H1 (cell line): ENCODE measurements around the gene DNAH8. TPM values are rescaled to one million over a fixed set of nuclear protein-coding genes. Genes with fewer than 3 reads are reported as not detected.
A peak's percentile ranks its signal among the peaks of the same experiment; 100 is the strongest.

ENCODE experiments used
- CTCF ChIA-PET: fragments of 300-600 bp; sonication (Branson Sonifier 250); formaldehyde crosslinking; loops from one replicate; lab custom pipeline; 2021; ENCODE audit not compliant: partially characterized antibody; lab: Charles Lee
- POLR2A ChIA-PET: fragments of 300-600 bp; sonication (Branson Sonifier 250); formaldehyde crosslinking; loops from one replicate; lab custom pipeline; 2021; ENCODE audit warnings: inconsistent platforms; ENCODE audit not compliant: partially characterized antibody; lab: Charles Lee
- DNase-seq, 2 experiments: peaks; one replicate each; pipeline versions ENCODE4 v3.0.0 to v3.0.0-alpha.2; 2010 to 2022; ENCODE audit warnings: low spot score in 2 of 2, low read depth in 1 of 2, mixed read lengths in 1 of 2
- FAIRE-seq: peaks from 2 replicates; lab custom pipeline; 2011; peaks lifted over from hg19 to GRCh38; lab: Jason Lieb, UNC
- H2AFZ ChIP-seq: 2 replicates; pipeline ENCODE4 v1.8.1; 2012; ENCODE audit warnings: low read length, inconsistent platforms
- H2AK5ac ChIP-seq: 2 replicates; pipeline ENCODE4 v1.6.1; 2013; ENCODE audit warnings: low read depth, low read length
- H2BK120ac ChIP-seq: replicated peaks from 2 replicates; pipeline ENCODE3; 2013; ENCODE audit warnings: low read depth, low read length, inconsistent platforms
- H2BK12ac ChIP-seq: 2 replicates; pipeline ENCODE4 v1.6.1; 2013; ENCODE audit warnings: low read depth, low read length
- H2BK15ac ChIP-seq: 2 replicates; pipeline ENCODE4 v1.6.1; 2013; ENCODE audit warnings: low read length
- H2BK20ac ChIP-seq: 2 replicates; pipeline ENCODE4 v1.6.1; 2013; ENCODE audit warnings: low read length
- H2BK5ac ChIP-seq: 2 replicates; pipeline ENCODE4 v1.6.1; 2013; ENCODE audit warnings: low read depth, low read length
- H3K14ac ChIP-seq: 2 replicates; pipeline ENCODE4 v1.6.1; 2013; ENCODE audit warnings: inconsistent platforms; ENCODE audit not compliant: insufficient read length
- H3K18ac ChIP-seq: 2 replicates; pipeline ENCODE4 v1.6.1; 2013; ENCODE audit warnings: low read length; ENCODE audit errors: extremely low read depth
- H3K23ac ChIP-seq: 2 replicates; pipeline ENCODE4 v1.6.1; 2013; ENCODE audit warnings: inconsistent platforms; ENCODE audit not compliant: insufficient read length
- H3K23me2 ChIP-seq: 2 replicates; pipeline ENCODE4 v1.6.1; 2013; ENCODE audit warnings: low read depth, low read length
- H3K27ac ChIP-seq: 2 replicates; pipeline ENCODE4 v1.6.1; 2011; ENCODE audit warnings: low read depth, low read length, inconsistent platforms
- H3K27me3 ChIP-seq, 4 experiments: replicated peaks in 1 of 4; 1 replicate in 1 of 4; 2 replicates in 3 of 4; pipeline versions ENCODE4 v1.6.1 to v1.8.1; 2011 to 2013; ENCODE audit warnings: low read length in 3 of 4, mild to moderate bottlenecking in 3 of 4, inconsistent platforms in 2 of 4, mixed read lengths in 2 of 4, moderate library complexity in 1 of 4; ENCODE audit not compliant: control insufficient read depth in 3 of 4, insufficient read depth in 3 of 4; ENCODE audit errors: extremely low read depth in 1 of 4
- H3K36me3 ChIP-seq, 4 experiments: 2 replicates each; pipeline versions ENCODE4 v1.6.1 to v1.8.1; 2011 to 2013; ENCODE audit warnings: mild to moderate bottlenecking in 4 of 4, low read length in 3 of 4, moderate library complexity in 2 of 4, control low read depth in 1 of 4, inconsistent platforms in 1 of 4; ENCODE audit not compliant: insufficient read depth in 4 of 4, control insufficient read depth in 2 of 4
- H3K4ac ChIP-seq: replicated peaks from 2 replicates; pipeline ENCODE3; 2013; ENCODE audit warnings: low read length, low read depth, mixed read lengths, inconsistent platforms; ENCODE audit not compliant: insufficient read length
- H3K4me1 ChIP-seq, 4 experiments: replicated peaks in 1 of 4; 1 replicate in 1 of 4; 2 replicates in 3 of 4; pipeline versions ENCODE4 v1.6.1 to v1.8.1; 2011 to 2013; ENCODE audit warnings: low read length in 3 of 4, inconsistent platforms in 2 of 4, mixed read lengths in 1 of 4; ENCODE audit not compliant: insufficient read depth in 4 of 4, control insufficient read depth in 3 of 4
- H3K4me2 ChIP-seq, 2 experiments: 2 replicates each; pipeline versions ENCODE4 v1.6.1 to v1.8.1; 2011 to 2013; ENCODE audit warnings: low read depth in 2 of 2, low read length in 2 of 2, control low read depth in 1 of 2, inconsistent platforms in 1 of 2, mild to moderate bottlenecking in 1 of 2; ENCODE audit not compliant: insufficient read depth in 1 of 2
- H3K4me3 ChIP-seq, 4 experiments: fragments of 200-600, 300-600 bp in 1 of 4; sonication (generic), shearing (Covaris generic), sonication (Bioruptor Twin) in 1 of 4; 2 replicates each; pipeline versions ENCODE4 v1.5.1 to v1.8.1; 2011 to 2016; ENCODE audit warnings: low read length in 4 of 4, low read depth in 3 of 4, control low read depth in 2 of 4, inconsistent platforms in 2 of 4, mild to moderate bottlenecking in 2 of 4, mixed read lengths in 1 of 4, moderate library complexity in 1 of 4; ENCODE audit not compliant: insufficient read depth in 2 of 4; ENCODE audit errors: extremely low read depth in 1 of 4
- H3K56ac ChIP-seq: replicated peaks from 2 replicates; pipeline ENCODE3; 2013; ENCODE audit warnings: low read depth, mild to moderate bottlenecking, mixed read lengths, low read length, inconsistent platforms; ENCODE audit not compliant: insufficient read length
- H3K79me1 ChIP-seq: 2 replicates; pipeline ENCODE4 v1.6.1; 2013; ENCODE audit warnings: low read depth, low read length, control low read depth
- H3K79me2 ChIP-seq, 2 experiments: 2 replicates each; pipeline versions ENCODE4 v1.6.1 to v1.8.1; 2012 to 2013; ENCODE audit warnings: low read length in 2 of 2, mild to moderate bottlenecking in 2 of 2, inconsistent platforms in 1 of 2; ENCODE audit not compliant: insufficient read depth in 2 of 2, control insufficient read depth in 1 of 2
- H3K9ac ChIP-seq, 4 experiments: replicated peaks in 1 of 4; 1 replicate in 1 of 4; 2 replicates in 3 of 4; pipeline versions ENCODE4 v1.6.1 to v1.8.1; 2011 to 2013; ENCODE audit warnings: low read depth in 3 of 4, low read length in 3 of 4, control low read depth in 2 of 4, mild to moderate bottlenecking in 2 of 4, moderate library complexity in 2 of 4, inconsistent platforms in 1 of 4; ENCODE audit errors: extremely low read depth in 1 of 4
- H3K9me3 ChIP-seq, 2 experiments: 2 replicates each; pipeline versions ENCODE4 v1.6.1 to v1.8.1; 2012 to 2013; ENCODE audit warnings: mild to moderate bottlenecking in 2 of 2, moderate library complexity in 2 of 2, control low read depth in 1 of 2, inconsistent platforms in 1 of 2, low read depth in 1 of 2, low read length in 1 of 2, mixed read lengths in 1 of 2; ENCODE audit not compliant: insufficient read depth in 2 of 2
- H4K20me1 ChIP-seq, 2 experiments: replicated peaks in 1 of 2; 2 replicates each; pipeline versions ENCODE3 to v1.8.1; 2011 to 2013; ENCODE audit warnings: inconsistent platforms in 2 of 2, low read length in 2 of 2, mild to moderate bottlenecking in 1 of 2; ENCODE audit not compliant: insufficient read depth in 2 of 2, control insufficient read depth in 1 of 2
- H4K5ac ChIP-seq: 2 replicates; pipeline ENCODE4 v1.6.1; 2013; ENCODE audit warnings: low read length, low read depth, mixed read lengths, inconsistent platforms; ENCODE audit not compliant: insufficient read length
- H4K8ac ChIP-seq: 2 replicates; pipeline ENCODE4 v1.8.0; 2013; ENCODE audit warnings: mild to moderate bottlenecking, moderate library complexity, low read length, inconsistent platforms; ENCODE audit not compliant: insufficient read depth; ENCODE audit errors: extremely low read depth
- H4K91ac ChIP-seq: replicated peaks from 2 replicates; pipeline ENCODE3; 2013; ENCODE audit warnings: low read length, mixed read lengths, inconsistent platforms; ENCODE audit not compliant: insufficient read length
- CTCF ChIP-seq, 3 experiments: IDR thresholded peaks; 1 replicate in 2 of 3; 2 replicates in 1 of 3; pipeline versions ENCODE4 v1.5.1 to v1.6.1; 2011; ENCODE audit warnings: low read length in 3 of 3, mild to moderate bottlenecking in 3 of 3, inconsistent platforms in 2 of 3, low read depth in 1 of 3, moderate library complexity in 1 of 3; ENCODE audit not compliant: insufficient read depth in 1 of 3; ENCODE audit errors: control extremely low read depth in 1 of 3
- E2F6 ChIP-seq: IDR thresholded peaks from 2 replicates; pipeline ENCODE4 v1.6.1; 2012; ENCODE audit warnings: inconsistent platforms
- GTF2F1 ChIP-seq: IDR thresholded peaks from 2 replicates; pipeline ENCODE4 v1.6.1; 2012; ENCODE audit warnings: low read depth, low read length, improper control_type of control experiment, borderline replicate concordance
- RAD21 ChIP-seq, 2 experiments: IDR thresholded peaks in 1 of 2; conservative IDR thresholded peaks in 1 of 2; 2 replicates each; pipeline ENCODE4 v1.6.1; 2011; ENCODE audit warnings: low read depth in 2 of 2, low read length in 2 of 2, improper control_type of control experiment in 1 of 2, inconsistent platforms in 1 of 2, mild to moderate bottlenecking in 1 of 2, moderate library complexity in 1 of 2
- WGBS, 2 experiments: shearing (Covaris generic) in 1 of 2; methylation state at CpG; one replicate each; pipeline versions ENCODE4 v1.1.6 to v1.1.7; 2013 to 2015; ENCODE audit warnings: low lambda C conversion rate in 2 of 2, mixed read lengths in 2 of 2, inconsistent platforms in 1 of 2, low coverage in 1 of 2, missing lambda C conversion rate in 1 of 2; ENCODE audit not compliant: insufficient replicate concordance in 2 of 2, insufficient coverage in 1 of 2, insufficient read length in 1 of 2; ENCODE audit errors: extremely low coverage in 1 of 2, missing lambda C conversion rate in 1 of 2; 5-methylcytosine and 5-hydroxymethylcytosine counted together
- polyA plus RNA-seq, 7 experiments: library from polyadenylated mRNA; depleted of rRNA in 3 of 7; stranded (reverse) in 5 of 7; unstranded in 2 of 7; fragments of >200 nt in 5 of 7; fragments of 200-250 nt in 2 of 7; gene quantifications; 1 replicate in 5 of 7; 2 replicates in 1 of 7; 4 replicates in 1 of 7; pipeline versions ENCODE4 v1.2.1 to v1.2.3, GENCODE V29; 2011 to 2013; ENCODE audit warnings: missing spikeins in 2 of 7, mixed read lengths in 2 of 7
- total RNA-seq: library from RNA; stranded (reverse); fragmentation: NEBNext Ultra II Directional; extraction: Animal tissue kit (Norgen Biotek cat#: 25700); gene quantifications from 2 replicates; pipeline ENCODE4 v1.2.1, GENCODE V29; 2021

Gene DNAH8
- total and polyA plus RNA-seq, 2 of the 8 experiments (the other 6 are each of a cell fraction or from before 2014, with no cell fraction given): under 0.01 TPM; not detected in 1

GRCh38 chr6:38897507-38897906 lies 182.4 kb downstream of the DNAH8 start:
- no peak overlapping the region for H3K56ac ChIP-seq
- no peak overlapping the region for H3K4ac ChIP-seq
- H3K4me2 ChIP-seq: no peak overlapping the region
- no peaks in the 10 kb centered on the region for H3K36me3 ChIP-seq
- H4K5ac ChIP-seq: no peak overlapping the region
- H3K27ac ChIP-seq: no peak overlapping the region
- H3K23ac ChIP-seq: no peak overlapping the region
- H2BK15ac ChIP-seq: no peak overlapping the region
- H3K23me2 ChIP-seq: no peaks in the 10 kb centered on the region
- H2BK5ac ChIP-seq: no peak overlapping the region
- H3K14ac ChIP-seq: no peak overlapping the region
- H4K8ac ChIP-seq: no peak overlapping the region
- WGBS, 2 experiments: 75% methylated on average over 6 of the region's 6 CpGs; no CpG with 5 or more reads in 1 of the 2 experiments
- no peak overlapping the region for H2AFZ ChIP-seq
- no peak overlapping the region for H3K9ac ChIP-seq
- H4K91ac ChIP-seq: no peak overlapping the region
- no peaks in the 10 kb centered on the region for H4K20me1 ChIP-seq
- CTCF ChIA-PET: interaction anchor here (0.8 to 2.2 kb wide), 3 partner anchors 25 to 54 kb away, joined by 3 to 9 read pairs (median 3); no protein-coding TSS in a partner anchor
- no peak overlapping the region for H2BK12ac ChIP-seq
- H3K27me3 ChIP-seq: no peaks in the 10 kb centered on the region
- TF ChIP-seq GTF2F1 (no peak), RAD21 (IDR thresholded peaks at IDR 0.05 in 1 of 2, conservative IDR thresholded peaks at IDR 0.05 in 1 of 2; ENCODE audit: low read depth in 2 of 2, low read length in 2 of 2) (peak; percentile 6 to 18; a peak in 1 of 4 replicates), E2F6 (no peak), CTCF (IDR thresholded peaks at IDR 0.05; ENCODE audit: control extremely low read depth in 1 of 3, insufficient read depth in 1 of 3, low read depth in 1 of 3, low read length in 3 of 3) (peak in 2 of 3 experiments; percentile 14 to 30; a peak in 1 of 4 replicates)
- no peaks in the 10 kb centered on the region for H3K9me3 ChIP-seq
- H2AK5ac ChIP-seq: no peak overlapping the region
- H2BK20ac ChIP-seq: no peak overlapping the region
- POLR2A ChIA-PET: no interaction called here
- H3K4me1 ChIP-seq: peaks cover 2 to 8% (median 5%) of the 10 kb centered on the region in 4 experiments; a peak in 4 of 7 replicates
- no peak overlapping the region for H3K18ac ChIP-seq
- FAIRE-seq (no peak), DNase-seq (no peak)
- no peaks in the 10 kb centered on the region for H3K79me2 ChIP-seq
- H3K79me1 ChIP-seq: no peaks in the 10 kb centered on the region
- H3K4me3 ChIP-seq: no peak overlapping the region
- no peak overlapping the region for H2BK120ac ChIP-seq
